PFSK-1 (cell line): ENCODE data around the gene ZFHX3.

ENCODE experiments used
- POLR2AphosphoS5 ChIP-seq: IDR thresholded peaks from 2 replicates; pipeline ENCODE4 v1.6.1; 2012; ENCODE audit warnings: low read depth, mild to moderate bottlenecking, control low read depth, low read length, moderate library complexity
- REST ChIP-seq, 2 experiments: IDR thresholded peaks; 2 replicates each; pipeline versions ENCODE4 v1.6.1 to v1.8.0; 2011 to 2012; ENCODE audit warnings: low read depth in 2 of 2, low read length in 2 of 2, control low read depth in 1 of 2, inconsistent platforms in 1 of 2, mild to moderate bottlenecking in 1 of 2, moderate library complexity in 1 of 2; ENCODE audit not compliant: insufficient read depth in 1 of 2
- SIN3A ChIP-seq: IDR thresholded peaks from 2 replicates; pipeline ENCODE4 v1.6.1; 2012; ENCODE audit warnings: mild to moderate bottlenecking, low read length, moderate library complexity, borderline replicate concordance; ENCODE audit not compliant: insufficient read depth

- TF ChIP-seq SIN3A (no peak), POLR2AphosphoS5 (no peak), REST (IDR thresholded peaks at IDR 0.05; ENCODE audit: insufficient read depth in 1 of 2, low read depth in 2 of 2, low read length in 2 of 2) (no peak)
Measured at GRCh38 chr16:72910875-72911274, 137.1 kb downstream of the ZFHX3 start.
